GM12892 (cell line): Measurements from ENCODE around the gene TIPIN.

ENCODE experiments used
- POLR2A ChIP-seq: IDR thresholded peaks from 2 replicates; pipeline ENCODE4 v1.6.1; 2011; ENCODE audit warnings: low read depth, low read length, control low read depth
- POLR2AphosphoS5 ChIP-seq: IDR thresholded peaks from 2 replicates; pipeline ENCODE4 v1.6.1; 2011; ENCODE audit warnings: low read depth, low read length, control low read depth

GRCh38 chr15:66390678-66391077, 34.2 kb upstream of the TIPIN start:
- no peak for TF ChIP-seq POLR2AphosphoS5
- TF ChIP-seq POLR2A, result no peak
